C4-2B (cell line): ENCODE results near the gene RNF41.

Experiments
- H3K27ac ChIP-seq: fragments of 450-650 bp; 2 replicates; pipeline ENCODE4 v1.5.1; 2017
- CTCF ChIP-seq: fragments of 450-650 bp; conservative IDR thresholded peaks from 2 replicates; pipeline ENCODE4 v1.5.1; 2017; ENCODE audit warnings: mild to moderate bottlenecking
- ZFX ChIP-seq: fragments of 450-650 bp; IDR thresholded peaks from 2 replicates; pipeline ENCODE4 v1.6.1; 2017

Gene RNF41

GRCh38 chr12:56193025-56193578 is 28.6 kb downstream of the RNF41 start:
- TF ChIP-seq ZFX, result no peak
- TF ChIP-seq CTCF, result peak; percentile 91

DNA sequence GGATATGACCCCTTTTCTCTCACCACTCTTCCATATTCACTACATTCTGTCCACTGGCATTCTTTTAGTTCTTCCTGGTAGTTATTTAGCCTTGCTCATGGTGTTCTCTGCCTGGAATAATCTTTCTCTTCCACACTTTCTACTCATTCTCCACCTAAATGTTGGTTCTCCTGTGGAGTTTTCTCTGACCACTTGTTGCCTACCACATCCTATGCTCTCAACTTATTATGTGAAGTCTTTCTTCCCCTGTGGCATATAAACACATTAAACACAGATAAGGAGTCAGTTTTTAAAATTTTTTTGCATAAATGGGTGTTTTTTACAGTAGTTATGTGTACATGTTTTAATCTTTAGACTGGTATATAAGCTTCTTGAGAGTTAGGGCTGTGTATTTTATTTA is 29.1 kb downstream of the RNF41 start:
- TF ChIP-seq CTCF (no peak), ZFX (no peak)

More at GRCh38 chr12:56193025-56193578, 28.6 kb downstream of the RNF41 start:
- no peak overlapping the region for H3K27ac ChIP-seq

GRCh38 chr12:56190695-56191155 is 31.0 kb downstream of the RNF41 start:
- peak overlapping the region; percentile 84 for H3K27ac ChIP-seq

More for the DNA sequence above, 29.1 kb downstream of the RNF41 start:
- no peak overlapping the region for H3K27ac ChIP-seq

DNA sequence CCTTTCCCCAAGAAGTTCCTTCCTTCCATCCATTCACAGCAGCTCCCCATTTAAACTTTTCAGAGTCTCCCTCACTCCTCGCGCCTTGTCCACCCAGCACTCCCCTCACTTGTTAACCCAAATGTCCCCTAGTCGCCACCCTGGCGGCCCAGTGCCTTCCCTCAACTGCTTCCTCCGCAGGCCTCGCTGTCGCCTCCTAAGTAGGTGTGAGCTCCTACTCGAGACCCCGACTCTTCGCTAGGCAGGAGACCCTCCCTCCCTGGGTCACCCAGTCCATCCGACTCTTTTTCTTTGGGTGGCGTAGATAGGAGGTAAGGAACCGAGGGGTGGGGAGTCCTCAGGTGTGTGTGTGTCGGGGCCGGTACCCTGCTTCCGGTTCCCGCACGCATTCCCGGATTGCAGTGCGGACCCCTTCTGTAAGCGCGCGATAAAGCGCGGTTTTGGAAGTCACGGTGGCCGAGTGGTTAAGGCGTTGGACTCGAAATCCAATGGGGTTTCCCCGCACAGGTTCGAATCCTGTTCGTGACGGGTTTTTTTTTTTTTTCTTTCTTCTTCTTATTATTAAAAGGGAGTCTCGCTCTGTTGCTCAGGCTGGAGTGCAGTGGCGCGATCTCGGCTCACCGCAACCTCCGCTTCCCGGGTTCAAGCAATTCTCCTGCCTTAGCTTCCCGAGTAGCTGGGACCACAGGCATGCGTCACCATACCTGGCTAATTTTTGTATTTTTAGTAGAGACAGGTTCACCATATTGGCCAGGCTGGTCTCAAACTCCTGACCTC is 31.6 kb downstream of the RNF41 start:
- H3K27ac ChIP-seq, result peak overlapping the region; percentile 84
- TF ChIP-seq CTCF, result 0 out of 2 replicates have a peak, but pooled peaks have one; percentile 55
- TF ChIP-seq ZFX, result no peak

More at GRCh38 chr12:56190695-56191155, 31.0 kb downstream of the RNF41 start:
- TF ChIP-seq ZFX (no peak), CTCF (no peak)

DNA sequence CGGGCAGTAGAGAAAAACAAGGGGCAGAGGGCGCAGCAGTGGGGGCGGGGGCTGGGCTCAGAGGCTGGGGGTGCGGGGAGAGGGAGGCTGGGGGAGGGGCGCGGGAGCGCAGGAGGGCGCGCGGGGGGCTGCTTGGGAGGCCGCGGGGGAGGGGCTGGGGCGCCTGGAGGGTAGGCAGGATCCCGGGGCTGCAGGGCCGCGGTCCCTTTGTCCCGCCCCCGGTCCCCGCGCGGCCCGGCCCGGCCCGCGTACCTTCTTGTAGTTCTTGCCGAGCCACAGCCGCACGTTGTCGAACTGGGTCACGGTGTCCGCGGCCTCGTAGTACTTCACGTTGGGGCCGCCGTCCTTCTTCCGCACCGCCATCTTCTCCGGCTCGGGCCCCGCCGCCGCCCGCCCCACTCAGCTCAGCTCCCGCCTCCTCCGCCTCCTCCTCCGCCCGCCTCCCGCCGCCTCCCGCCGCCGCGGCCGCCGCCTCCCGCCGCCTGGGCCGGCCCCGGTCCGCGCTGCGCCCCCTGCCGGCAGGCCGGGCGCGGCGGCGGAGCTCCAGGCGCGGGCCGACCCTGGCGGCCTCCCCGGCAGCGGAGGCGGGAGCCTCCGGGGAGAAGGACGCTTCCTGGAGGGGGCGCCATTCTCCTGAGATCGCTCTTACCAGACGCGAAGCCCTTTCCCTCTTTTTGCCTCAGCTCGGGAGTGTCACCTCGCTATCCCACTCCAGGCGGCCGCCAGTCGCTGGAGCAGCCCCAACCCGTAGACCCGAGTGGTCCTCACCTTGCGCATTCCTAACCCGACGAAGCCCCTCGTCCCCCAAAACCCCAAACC is 32.4 kb downstream of the RNF41 start, which contains the start of gene SMARCC2:
Gene SMARCC2, minus strand, starts transcription at position 385 of the 819 bp plus-strand sequence. Its CDS starts 22 bp downstream, at position 363.
- H3K27ac ChIP-seq, result peak within 1 kb of the TSS; percentile 84
- peak; percentile 100 for TF ChIP-seq CTCF
- peak; percentile 63 for TF ChIP-seq ZFX

GRCh38 chr12:56188778-56189098 is 33.0 kb downstream of the RNF41 start:
- TF ChIP-seq ZFX (no peak), CTCF (no peak)
- H3K27ac ChIP-seq, result peak overlapping the region; percentile 84
